HL-60 (cell line): Measurements from ENCODE around the gene TGFBR1.

Experiments used
- DNase-seq, 2 experiments: peaks; one replicate each; pipeline ENCODE4 v3.0.0-alpha.2; 2010 to 2020; ENCODE audit warnings: low read depth in 1 of 2, low spot score in 1 of 2
- H3K27ac ChIP-seq: fragments of 250-450 bp; sonication (Bioruptor Pico); replicated peaks from 2 replicates; pipeline ENCODE4 v1.5.1; 2020; ENCODE audit warnings: mild to moderate bottlenecking, moderate library complexity
- H3K27me3 ChIP-seq: fragments of 250-450 bp; sonication (Bioruptor Pico); 2 replicates; pipeline ENCODE4 v1.5.1; 2021; ENCODE audit warnings: mild to moderate bottlenecking, moderate library complexity; ENCODE audit not compliant: insufficient read depth, poor library complexity, severe bottlenecking
- H3K4me3 ChIP-seq: replicated peaks from 2 replicates; pipeline ENCODE4 v1.5.1; 2011; ENCODE audit warnings: mild to moderate bottlenecking, control low read depth, low read length; ENCODE audit not compliant: insufficient read depth
- CTCF ChIP-seq: IDR thresholded peaks from one replicate; pipeline ENCODE4 v1.5.1; 2011; ENCODE audit warnings: low read length, control low read depth, inconsistent platforms; ENCODE audit not compliant: insufficient read depth
- GABPA ChIP-seq: IDR thresholded peaks from 2 replicates; pipeline ENCODE4 v1.6.1; 2012; ENCODE audit warnings: low read depth
- POLR2AphosphoS5 ChIP-seq: IDR thresholded peaks from 2 replicates; pipeline ENCODE4 v1.6.1; 2012; ENCODE audit warnings: low read depth
- SPI1 ChIP-seq: IDR thresholded peaks from 2 replicates; pipeline ENCODE4 v1.6.1; 2012; ENCODE audit warnings: low read depth, mild to moderate bottlenecking, borderline replicate concordance
- TF ChIP-seq, protein P1 (sequence below): IDR thresholded peaks from 2 replicates; pipeline ENCODE4 v1.6.1; 2012; ENCODE audit warnings: low read depth; ENCODE audit not compliant: insufficient replicate concordance

The TGFBR1 gene

GRCh38 chr9:99144966-99145365, 40.1 kb downstream of the TGFBR1 start:
- no peaks in the 10 kb centered on the region for H3K27me3 ChIP-seq
- DNase-seq = no peak
- no peak for TF ChIP-seq CTCF
- no peak for TF ChIP-seq GABPA
- TF ChIP-seq, protein P1, sequence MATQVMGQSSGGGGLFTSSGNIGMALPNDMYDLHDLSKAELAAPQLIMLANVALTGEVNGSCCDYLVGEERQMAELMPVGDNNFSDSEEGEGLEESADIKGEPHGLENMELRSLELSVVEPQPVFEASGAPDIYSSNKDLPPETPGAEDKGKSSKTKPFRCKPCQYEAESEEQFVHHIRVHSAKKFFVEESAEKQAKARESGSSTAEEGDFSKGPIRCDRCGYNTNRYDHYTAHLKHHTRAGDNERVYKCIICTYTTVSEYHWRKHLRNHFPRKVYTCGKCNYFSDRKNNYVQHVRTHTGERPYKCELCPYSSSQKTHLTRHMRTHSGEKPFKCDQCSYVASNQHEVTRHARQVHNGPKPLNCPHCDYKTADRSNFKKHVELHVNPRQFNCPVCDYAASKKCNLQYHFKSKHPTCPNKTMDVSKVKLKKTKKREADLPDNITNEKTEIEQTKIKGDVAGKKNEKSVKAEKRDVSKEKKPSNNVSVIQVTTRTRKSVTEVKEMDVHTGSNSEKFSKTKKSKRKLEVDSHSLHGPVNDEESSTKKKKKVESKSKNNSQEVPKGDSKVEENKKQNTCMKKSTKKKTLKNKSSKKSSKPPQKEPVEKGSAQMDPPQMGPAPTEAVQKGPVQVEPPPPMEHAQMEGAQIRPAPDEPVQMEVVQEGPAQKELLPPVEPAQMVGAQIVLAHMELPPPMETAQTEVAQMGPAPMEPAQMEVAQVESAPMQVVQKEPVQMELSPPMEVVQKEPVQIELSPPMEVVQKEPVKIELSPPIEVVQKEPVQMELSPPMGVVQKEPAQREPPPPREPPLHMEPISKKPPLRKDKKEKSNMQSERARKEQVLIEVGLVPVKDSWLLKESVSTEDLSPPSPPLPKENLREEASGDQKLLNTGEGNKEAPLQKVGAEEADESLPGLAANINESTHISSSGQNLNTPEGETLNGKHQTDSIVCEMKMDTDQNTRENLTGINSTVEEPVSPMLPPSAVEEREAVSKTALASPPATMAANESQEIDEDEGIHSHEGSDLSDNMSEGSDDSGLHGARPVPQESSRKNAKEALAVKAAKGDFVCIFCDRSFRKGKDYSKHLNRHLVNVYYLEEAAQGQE = no peak
- no peak for TF ChIP-seq POLR2AphosphoS5
- TF ChIP-seq SPI1 = no peak
- no peak overlapping the region for H3K4me3 ChIP-seq
- no peak overlapping the region for H3K27ac ChIP-seq

DNA sequence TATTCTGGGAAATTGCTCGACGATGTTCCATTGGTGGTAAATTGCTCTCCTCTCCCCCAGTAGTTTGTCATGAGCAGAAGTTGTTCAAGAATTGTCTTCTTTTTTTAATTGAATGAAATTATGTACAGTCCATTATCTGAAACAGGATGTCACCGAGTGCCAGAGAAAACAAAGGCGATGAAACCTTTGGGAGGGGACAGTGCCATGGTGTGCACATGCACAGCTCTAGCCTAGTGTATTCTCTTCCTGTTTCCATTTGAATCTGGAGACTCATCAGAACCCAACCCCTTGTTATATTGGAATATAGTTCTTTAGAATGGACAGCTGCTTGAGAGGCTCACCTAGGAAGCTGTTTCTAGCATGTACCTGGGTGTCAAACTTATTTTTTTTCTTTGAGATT, 41.7 kb downstream of the TGFBR1 start:
- no peak overlapping the region for H3K4me3 ChIP-seq
- no peak for DNase-seq
- H3K27me3 ChIP-seq = no peaks in the 10 kb centered on the region
- TF ChIP-seq GABPA = no peak
- TF ChIP-seq, protein P1 = no peak
- no peak for TF ChIP-seq POLR2AphosphoS5
- no peak for TF ChIP-seq SPI1
- no peak for TF ChIP-seq CTCF
- H3K27ac ChIP-seq = no peak overlapping the region

DNA sequence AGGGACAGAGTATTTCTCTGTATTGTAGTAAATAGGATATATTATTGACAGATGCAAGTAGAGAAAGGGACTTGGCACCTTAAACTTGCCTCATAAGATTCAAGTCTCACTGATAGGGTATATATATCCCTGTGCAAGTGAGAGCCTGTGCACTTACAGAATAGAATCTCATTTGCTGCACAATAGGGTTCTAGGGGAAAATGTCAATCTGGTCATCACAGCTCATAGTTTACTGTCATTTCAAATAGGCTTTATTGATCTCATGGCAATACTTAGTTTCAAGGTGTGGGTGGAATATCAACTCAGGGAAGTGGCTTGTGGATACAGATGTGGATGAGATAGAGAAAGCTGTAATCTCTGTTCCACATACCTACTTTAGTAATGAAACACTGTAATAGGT, 42.3 kb downstream of the TGFBR1 start:
- no peak for DNase-seq
- Histone ChIP-seq H3K27me3 (no peaks in the 10 kb centered on the region), H3K27ac (no peak overlapping the region), H3K4me3 (no peak overlapping the region)
- TF ChIP-seq, protein P1 = no peak
